Activated naive CD8-positive, alpha-beta T cell (primary cell): Measurements from ENCODE around the gene THPO.

Experiments
- H3K27ac Mint-ChIP-seq: one replicate; pipeline ENCODE4 v1.8.0; 2021; ENCODE audit warnings: mixed read lengths
- H3K27me3 Mint-ChIP-seq: one replicate; pipeline ENCODE4 v1.8.0; 2021; ENCODE audit warnings: mixed read lengths
- H3K36me3 Mint-ChIP-seq: one replicate; pipeline ENCODE4 v1.8.0; 2021; ENCODE audit warnings: mixed read lengths
- H3K4me1 Mint-ChIP-seq: one replicate; pipeline ENCODE4 v1.8.0; 2021; ENCODE audit warnings: low read depth, mixed read lengths
- H3K4me3 Mint-ChIP-seq: one replicate; pipeline ENCODE4 v1.8.0; 2021; ENCODE audit warnings: mild to moderate bottlenecking, mixed read lengths
- H3K9me3 Mint-ChIP-seq: one replicate; pipeline ENCODE4 v1.8.0; 2021; ENCODE audit warnings: low read depth, mixed read lengths

The THPO gene

DNA sequence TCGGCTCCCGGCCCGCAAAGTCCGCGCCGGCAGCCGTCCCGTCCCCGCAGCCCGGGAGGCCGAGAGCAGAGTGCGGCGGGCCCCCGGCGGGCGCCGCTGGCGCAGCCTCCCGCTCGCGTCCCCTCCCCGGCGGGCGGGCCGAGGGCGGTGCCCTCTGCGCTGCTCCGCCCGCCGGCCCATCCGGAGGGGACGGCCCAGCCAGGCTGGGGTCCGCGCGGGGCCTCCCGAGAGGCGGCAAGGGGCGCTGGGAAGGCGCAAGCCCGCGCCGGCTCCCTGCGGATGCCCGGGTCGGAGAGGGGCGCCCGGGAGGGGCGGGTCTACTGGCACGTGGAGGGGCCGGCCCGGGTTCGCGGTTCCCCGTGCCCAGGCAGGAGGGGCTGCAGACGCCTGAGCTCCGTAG is 16.5 kb downstream of the THPO start, which contains the start of the genes CLCN2 and POLR2H:
Gene CLCN2, minus strand, starts transcription at position 74 of the 400 bp plus-strand sequence. CDS start 126 bp downstream, outside the sequence.
Gene POLR2H, plus strand, starts transcription at position 179 of the 400 bp plus-strand sequence. CDS start 1,783 bp downstream, outside the sequence.
- Mint-ChIP-seq H3K4me3 (peak within 1 kb of the TSS; percentile 99), H3K27me3 (no peaks in the 10 kb centered on the region), H3K36me3 (peaks cover 10% of the 10 kb centered on the region), H3K4me1 (peaks cover 27% of the 10 kb centered on the region), H3K9me3 (no peaks in the 10 kb centered on the region), H3K27ac (peak within 1 kb of the TSS; percentile 92)

- Mint-ChIP-seq H3K9me3 (no peaks in the 10 kb centered on the region), H3K4me3 (peak overlapping the region; percentile 88), H3K27me3 (no peaks in the 10 kb centered on the region), H3K4me1 (peaks cover 25% of the 10 kb centered on the region), H3K36me3 (peaks cover 10% of the 10 kb centered on the region), H3K27ac (peak overlapping the region; percentile 54)
Observed at GRCh38 chr3:184360929-184361531, 17.0 kb downstream of the THPO start.

DNA sequence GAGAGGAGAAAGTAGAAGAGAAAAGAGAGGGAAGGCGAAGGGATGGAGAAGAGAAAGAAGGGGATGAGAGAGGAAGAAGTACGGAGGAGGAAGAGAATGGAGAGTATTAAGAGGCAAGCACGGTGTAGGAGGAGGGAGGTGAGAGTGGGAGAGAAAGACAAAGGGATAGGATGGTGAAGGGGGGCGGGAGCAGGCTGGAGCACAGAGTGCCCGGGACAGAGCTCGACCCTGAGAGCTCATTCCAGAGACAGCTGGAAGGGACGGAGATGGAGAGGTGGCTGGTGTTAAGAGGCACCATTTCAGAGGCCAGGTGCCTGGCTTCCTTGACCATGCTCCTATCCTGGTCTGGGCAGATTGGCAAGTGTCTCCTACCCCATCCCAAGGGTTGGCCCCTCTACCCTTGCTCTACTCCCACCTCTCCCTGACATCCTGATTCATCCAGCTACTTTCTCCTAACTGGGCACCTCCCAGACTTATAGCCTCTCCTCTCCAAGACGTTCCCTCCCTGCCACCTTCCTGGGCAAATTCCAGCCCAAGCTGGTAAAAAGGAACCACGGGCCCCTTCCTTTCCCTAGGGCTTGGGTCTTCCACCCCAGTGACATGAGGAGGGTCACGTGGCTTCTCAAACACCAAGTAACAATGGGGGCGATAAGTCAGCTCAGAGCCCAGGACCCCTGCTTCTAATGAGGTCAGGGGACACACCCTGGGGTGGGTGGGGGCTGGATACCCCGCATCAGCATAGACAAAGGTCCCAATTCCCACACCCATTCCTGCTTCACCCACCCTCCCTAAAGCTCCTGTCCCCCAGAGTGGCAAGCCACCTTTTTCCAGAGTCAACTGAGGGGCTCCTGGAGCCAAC is 17.7 kb downstream of the THPO start:
- no peaks in the 10 kb centered on the region for H3K9me3 Mint-ChIP-seq
- peak overlapping the region; percentile 54 for H3K27ac Mint-ChIP-seq
- H3K27me3 Mint-ChIP-seq = no peaks in the 10 kb centered on the region
- H3K4me1 Mint-ChIP-seq = peaks cover 22% of the 10 kb centered on the region
- peak overlapping the region; percentile 88 for H3K4me3 Mint-ChIP-seq
- peaks cover 10% of the 10 kb centered on the region for H3K36me3 Mint-ChIP-seq

DNA sequence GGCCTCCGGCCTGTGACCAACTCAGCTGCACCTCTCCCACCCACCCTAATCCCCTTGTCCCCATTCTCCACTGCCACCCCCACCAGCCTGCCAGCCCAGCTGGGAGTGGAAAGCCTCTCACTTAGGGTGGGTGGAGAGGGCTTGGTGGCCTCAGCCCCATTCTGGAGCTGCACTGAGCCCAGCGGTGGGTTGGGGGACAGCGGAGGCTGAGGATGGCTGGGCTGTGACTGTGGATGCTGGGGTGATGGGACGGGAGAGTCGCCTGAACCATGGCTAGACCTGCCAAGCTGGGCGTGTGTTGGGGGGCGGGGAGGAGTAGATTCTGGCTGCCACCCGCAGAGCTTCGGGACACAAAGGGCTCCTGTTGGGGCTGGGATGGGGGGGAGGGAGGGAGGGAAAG is 18.4 kb downstream of the THPO start:
- Mint-ChIP-seq H3K27ac (no peak overlapping the region), H3K9me3 (no peaks in the 10 kb centered on the region), H3K4me3 (no peak overlapping the region), H3K4me1 (peaks cover 15% of the 10 kb centered on the region), H3K27me3 (no peaks in the 10 kb centered on the region), H3K36me3 (peaks cover 5% of the 10 kb centered on the region)

DNA sequence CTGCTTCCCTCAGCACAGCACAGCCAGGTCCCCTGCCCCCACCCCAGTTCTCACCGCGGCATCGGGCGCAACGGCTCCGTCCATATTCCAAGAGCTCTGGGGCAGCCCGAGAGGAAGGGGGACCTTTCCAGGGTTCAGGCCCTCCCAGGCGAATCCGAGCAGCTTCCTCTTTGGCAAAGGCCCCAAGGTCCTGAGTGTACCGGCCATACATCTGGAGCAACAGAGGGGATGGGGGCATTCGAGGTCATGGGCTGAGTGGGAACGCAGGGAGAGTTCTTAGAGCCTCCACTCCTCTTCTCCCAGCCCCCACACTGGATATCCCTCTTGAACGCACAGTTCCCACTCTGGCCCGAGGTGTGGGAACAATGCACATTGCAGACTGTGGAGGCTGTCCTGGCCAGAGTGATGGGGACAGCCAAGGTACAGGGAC is 19.1 kb downstream of the THPO start:
- peaks cover 2% of the 10 kb centered on the region for H3K36me3 Mint-ChIP-seq
- H3K27ac Mint-ChIP-seq = no peak overlapping the region
- H3K9me3 Mint-ChIP-seq = no peaks in the 10 kb centered on the region

GRCh38 chr3:184358124-184358767 is 19.8 kb downstream of the THPO start:
- Mint-ChIP-seq H3K36me3 (peaks cover 2% of the 10 kb centered on the region), H3K4me3 (no peak overlapping the region), H3K9me3 (no peaks in the 10 kb centered on the region), H3K4me1 (peaks cover 5% of the 10 kb centered on the region), H3K27ac (no peak overlapping the region), H3K27me3 (no peaks in the 10 kb centered on the region)

More for the DNA sequence above, 19.1 kb downstream of the THPO start:
- Mint-ChIP-seq H3K4me1 (peaks cover 9% of the 10 kb centered on the region), H3K4me3 (peak overlapping the region; percentile 5), H3K27me3 (no peaks in the 10 kb centered on the region)

DNA sequence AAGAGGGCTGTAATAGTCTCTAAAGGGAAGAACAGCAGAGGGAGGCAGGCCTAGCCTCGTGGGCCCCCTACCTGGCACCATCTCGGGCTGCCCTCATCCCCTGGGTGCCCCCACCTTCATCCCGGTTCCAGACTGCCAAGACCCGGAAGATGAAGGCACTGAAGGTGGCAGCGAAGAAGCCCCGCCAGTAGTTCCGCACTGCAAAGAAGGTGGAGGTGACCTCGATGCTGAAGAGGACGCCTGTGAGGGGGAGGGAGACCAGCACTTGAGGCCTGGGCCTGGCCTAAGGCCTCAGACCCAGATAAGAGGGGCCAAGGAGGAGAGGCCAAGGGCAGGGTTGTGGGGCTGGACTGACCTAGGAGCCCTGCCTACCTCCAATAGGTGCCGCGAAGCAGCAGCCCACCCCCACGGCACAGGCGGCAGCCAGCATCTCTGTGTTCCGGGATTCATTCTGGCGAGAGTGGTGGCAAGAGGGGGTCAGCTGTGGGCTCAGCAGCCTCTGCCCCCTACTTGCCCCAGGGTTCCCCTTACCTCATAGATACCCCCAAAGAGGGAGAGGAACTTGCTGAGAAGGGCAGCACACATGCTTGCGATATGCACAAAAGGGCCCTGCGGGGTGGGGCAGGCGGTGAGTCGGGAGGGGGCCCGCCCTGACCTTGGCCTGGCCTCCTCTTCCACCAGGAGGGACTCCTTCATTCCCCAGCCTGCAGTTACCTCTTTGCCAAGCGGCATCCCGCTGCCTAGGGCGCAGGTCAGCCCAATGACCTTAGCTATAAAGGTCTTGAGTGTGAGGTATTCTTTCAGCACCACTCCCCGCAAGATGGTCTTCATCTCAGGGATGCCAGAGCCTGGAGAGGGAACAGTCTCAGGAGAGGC is 20.5 kb downstream of the THPO start:
- Mint-ChIP-seq H3K27me3 (no peaks in the 10 kb centered on the region), H3K4me1 (peaks cover 5% of the 10 kb centered on the region), H3K27ac (no peak overlapping the region), H3K9me3 (no peaks in the 10 kb centered on the region), H3K36me3 (peaks cover 2% of the 10 kb centered on the region), H3K4me3 (no peak overlapping the region)

- no peak overlapping the region for H3K4me3 Mint-ChIP-seq
- H3K27me3 Mint-ChIP-seq = no peaks in the 10 kb centered on the region
- H3K4me1 Mint-ChIP-seq = peaks cover 3% of the 10 kb centered on the region
- H3K9me3 Mint-ChIP-seq = no peaks in the 10 kb centered on the region
- H3K27ac Mint-ChIP-seq = no peak overlapping the region
- peaks cover 2% of the 10 kb centered on the region for H3K36me3 Mint-ChIP-seq
Observed at GRCh38 chr3:184355261-184356040, 22.6 kb downstream of the THPO start.

GRCh38 chr3:184354754-184355153 is 23.3 kb downstream of the THPO start:
- no peaks in the 10 kb centered on the region for H3K9me3 Mint-ChIP-seq
- H3K27me3 Mint-ChIP-seq = no peaks in the 10 kb centered on the region
- no peaks in the 10 kb centered on the region for H3K4me1 Mint-ChIP-seq
- H3K36me3 Mint-ChIP-seq = peaks cover 2% of the 10 kb centered on the region
- H3K4me3 Mint-ChIP-seq = no peak overlapping the region
- H3K27ac Mint-ChIP-seq = no peak overlapping the region

GRCh38 chr3:184354121-184354728 is 23.8 kb downstream of the THPO start:
- Mint-ChIP-seq H3K9me3 (no peaks in the 10 kb centered on the region), H3K27ac (no peak overlapping the region), H3K27me3 (no peaks in the 10 kb centered on the region), H3K4me3 (no peak overlapping the region), H3K36me3 (peaks cover 2% of the 10 kb centered on the region), H3K4me1 (no peaks in the 10 kb centered on the region)

DNA sequence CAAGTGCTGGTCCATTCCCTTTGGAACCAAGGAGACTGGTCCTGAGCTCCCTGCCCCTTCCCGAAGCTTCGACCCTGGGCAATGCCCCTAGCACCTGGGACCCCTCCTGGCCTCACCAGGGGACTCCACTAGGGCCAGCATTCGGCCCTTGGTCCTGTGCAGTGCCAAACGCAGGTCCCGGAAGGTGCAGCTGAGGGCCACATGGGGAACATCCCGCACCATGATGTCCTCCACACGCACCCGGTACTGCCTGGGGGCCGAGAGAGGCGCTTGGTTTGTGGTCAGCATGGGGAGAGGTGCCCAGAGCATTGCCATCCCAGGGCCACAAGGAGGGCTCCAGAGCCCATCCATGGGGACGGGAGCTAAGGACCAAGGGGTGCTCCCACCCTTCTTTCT is 24.5 kb downstream of the THPO start:
- Mint-ChIP-seq H3K9me3 (no peaks in the 10 kb centered on the region), H3K27me3 (no peaks in the 10 kb centered on the region)

DNA sequence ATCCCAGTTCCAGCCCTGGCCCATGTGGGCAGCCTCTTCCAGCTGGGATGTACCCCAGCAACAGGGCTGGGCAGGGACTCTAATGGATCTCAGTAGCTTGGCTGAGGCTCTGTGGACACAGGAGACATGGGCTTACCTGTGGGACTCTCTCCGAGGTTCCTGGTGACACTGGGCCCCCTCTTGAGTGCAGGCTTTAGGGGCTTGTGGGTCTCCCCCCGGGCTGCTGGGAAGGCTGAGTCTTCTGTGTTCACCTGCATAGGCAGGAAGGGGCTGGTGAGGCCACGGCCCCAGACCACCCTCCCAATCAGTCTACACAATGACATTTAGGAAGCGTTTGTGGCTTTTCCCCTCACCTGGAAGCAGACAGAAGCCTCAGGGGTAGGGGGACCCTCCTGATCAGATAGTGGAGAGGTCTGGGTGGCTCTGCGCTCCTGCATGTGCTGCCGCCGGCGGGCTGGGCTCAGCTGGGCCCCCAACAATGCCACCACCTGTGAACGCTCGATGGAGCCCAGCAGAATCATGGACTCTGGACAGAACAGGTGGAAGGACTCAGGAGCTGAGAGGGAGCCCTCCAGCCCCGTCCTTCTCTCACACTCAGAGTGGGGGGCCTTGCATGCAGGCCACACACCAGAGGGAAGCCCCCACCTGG is 25.0 kb downstream of the THPO start:
- Mint-ChIP-seq H3K4me1 (no peaks in the 10 kb centered on the region), H3K27ac (no peak overlapping the region), H3K9me3 (no peaks in the 10 kb centered on the region), H3K27me3 (no peaks in the 10 kb centered on the region), H3K36me3 (peaks cover 2% of the 10 kb centered on the region), H3K4me3 (no peak overlapping the region)

More for the DNA sequence above, 24.5 kb downstream of the THPO start:
- no peaks in the 10 kb centered on the region for H3K4me1 Mint-ChIP-seq
- H3K4me3 Mint-ChIP-seq = no peak overlapping the region
- peaks cover 2% of the 10 kb centered on the region for H3K36me3 Mint-ChIP-seq
- no peak overlapping the region for H3K27ac Mint-ChIP-seq

DNA sequence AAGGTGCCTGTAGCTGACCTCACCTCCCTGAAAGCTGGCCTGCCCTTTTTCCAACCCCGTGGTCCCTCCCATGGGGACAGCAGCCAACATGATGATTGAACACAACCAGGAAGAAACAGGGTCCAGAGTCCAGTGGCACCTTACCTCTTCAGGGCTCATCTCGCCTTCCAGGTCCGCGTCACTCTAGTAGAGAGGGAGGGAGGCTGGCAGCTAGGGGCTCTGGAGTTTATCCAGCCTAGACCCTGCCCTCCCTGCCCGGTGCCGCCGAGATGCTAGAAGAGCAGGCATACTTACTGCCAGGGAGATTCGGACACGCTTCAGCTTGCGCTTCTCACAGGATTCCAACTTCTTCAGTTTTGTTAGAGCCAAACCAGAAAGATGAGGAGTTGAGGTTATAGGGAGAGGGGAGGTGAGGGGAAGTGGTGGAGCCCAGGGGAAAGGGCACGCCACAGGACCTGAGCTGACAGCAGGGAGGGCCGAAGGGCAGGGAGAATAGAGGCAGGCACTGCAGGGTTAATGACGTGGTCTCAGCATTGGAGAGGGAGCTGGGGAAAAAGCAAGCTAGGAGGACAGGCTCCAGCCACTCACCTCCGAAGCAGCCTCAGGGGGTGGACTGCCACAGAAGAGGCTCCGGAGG is 25.7 kb downstream of the THPO start:
- no peak overlapping the region for H3K27ac Mint-ChIP-seq
- H3K36me3 Mint-ChIP-seq = peaks cover 2% of the 10 kb centered on the region
- H3K27me3 Mint-ChIP-seq = no peaks in the 10 kb centered on the region
- H3K4me1 Mint-ChIP-seq = no peaks in the 10 kb centered on the region
- no peaks in the 10 kb centered on the region for H3K9me3 Mint-ChIP-seq
- H3K4me3 Mint-ChIP-seq = no peak overlapping the region
